DND-41 (cell line): ENCODE data around the gene BRIP1.

Source experiments
- EZH2 ChIP-seq: IDR thresholded peaks from 3 replicates; pipeline ENCODE4 v1.6.1; 2012; ENCODE audit warnings: borderline replicate concordance, low read depth, mild to moderate bottlenecking, moderate library complexity, low read length, inconsistent platforms; ENCODE audit not compliant: severe bottlenecking
- TF ChIP-seq, protein P1 (sequence below): IDR thresholded peaks from 2 replicates; pipeline ENCODE4 v1.5.1; 2012; ENCODE audit warnings: borderline replicate concordance, low read length, moderate library complexity, mild to moderate bottlenecking; ENCODE audit not compliant: poor library complexity, severe bottlenecking; ENCODE audit errors: extremely low read depth

GRCh38 chr17:61672140-61672539 lies 191.2 kb downstream of the BRIP1 start:
- TF ChIP-seq, protein P1, sequence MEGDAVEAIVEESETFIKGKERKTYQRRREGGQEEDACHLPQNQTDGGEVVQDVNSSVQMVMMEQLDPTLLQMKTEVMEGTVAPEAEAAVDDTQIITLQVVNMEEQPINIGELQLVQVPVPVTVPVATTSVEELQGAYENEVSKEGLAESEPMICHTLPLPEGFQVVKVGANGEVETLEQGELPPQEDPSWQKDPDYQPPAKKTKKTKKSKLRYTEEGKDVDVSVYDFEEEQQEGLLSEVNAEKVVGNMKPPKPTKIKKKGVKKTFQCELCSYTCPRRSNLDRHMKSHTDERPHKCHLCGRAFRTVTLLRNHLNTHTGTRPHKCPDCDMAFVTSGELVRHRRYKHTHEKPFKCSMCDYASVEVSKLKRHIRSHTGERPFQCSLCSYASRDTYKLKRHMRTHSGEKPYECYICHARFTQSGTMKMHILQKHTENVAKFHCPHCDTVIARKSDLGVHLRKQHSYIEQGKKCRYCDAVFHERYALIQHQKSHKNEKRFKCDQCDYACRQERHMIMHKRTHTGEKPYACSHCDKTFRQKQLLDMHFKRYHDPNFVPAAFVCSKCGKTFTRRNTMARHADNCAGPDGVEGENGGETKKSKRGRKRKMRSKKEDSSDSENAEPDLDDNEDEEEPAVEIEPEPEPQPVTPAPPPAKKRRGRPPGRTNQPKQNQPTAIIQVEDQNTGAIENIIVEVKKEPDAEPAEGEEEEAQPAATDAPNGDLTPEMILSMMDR, result no peak
- no peak for TF ChIP-seq EZH2
